GM19395 (cell line): ENCODE data around the gene NUF2.
A peak's percentile ranks its signal among the peaks of the same experiment; 100 is the strongest.
"Not testable (repeated sequence)": the region's sequence is repeated elsewhere in the genome, so short reads cannot be mapped to it uniquely, and the experiment has no call there.

ENCODE experiments used
- ATAC-seq: cut with Tn5 transposase; IDR thresholded peaks from one replicate; pipeline ENCODE4 v1.9.1; 2021; ENCODE audit warnings: mild to moderate bottlenecking, moderate library complexity; ENCODE audit not compliant: unreplicated experiment

Gene NUF2

DNA sequence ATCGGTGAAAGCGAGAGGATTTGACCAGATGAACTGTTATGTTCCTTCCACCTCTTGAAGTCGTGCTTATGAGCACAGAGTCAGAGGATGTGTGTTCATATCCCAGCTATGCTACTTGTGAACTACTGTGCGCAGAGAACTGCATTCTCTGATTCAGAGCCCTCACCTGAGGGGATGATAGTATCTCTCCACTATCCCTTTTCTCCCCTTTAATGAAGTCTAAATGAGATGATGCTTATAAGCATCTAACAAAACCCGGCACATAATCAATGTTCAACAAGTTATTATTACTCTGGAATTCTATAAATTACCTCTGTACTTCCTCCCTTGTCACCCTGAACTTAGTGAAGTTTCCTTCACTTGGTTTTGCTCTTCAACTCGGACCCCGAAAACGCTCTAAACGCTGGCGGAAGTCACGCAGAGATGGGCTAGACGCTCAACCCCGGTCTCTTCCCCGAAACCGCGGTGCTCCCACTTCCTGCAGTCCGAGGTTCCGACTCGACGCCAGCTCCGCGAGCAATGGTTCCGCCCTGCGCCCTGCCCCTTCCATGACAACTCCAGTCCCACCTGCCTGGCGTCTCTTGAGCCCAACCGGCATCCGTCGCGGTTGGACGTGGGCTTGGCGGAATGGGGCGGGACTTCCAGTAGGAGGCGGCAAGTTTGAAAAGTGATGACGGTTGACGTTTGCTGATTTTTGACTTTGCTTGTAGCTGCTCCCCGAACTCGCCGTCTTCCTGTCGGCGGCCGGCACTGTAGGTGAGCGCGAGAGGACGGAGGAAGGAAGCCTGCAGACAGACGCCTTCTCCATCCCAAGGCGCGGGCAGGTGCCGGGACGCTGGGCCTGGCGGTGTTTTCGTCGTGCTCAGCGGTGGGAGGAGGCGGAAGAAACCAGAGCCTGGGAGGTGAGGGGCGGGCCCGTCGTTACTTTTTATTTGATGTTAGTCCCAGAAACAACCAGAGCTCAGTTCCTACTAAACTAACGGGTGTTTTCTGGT, at the start of gene NUF2:
Gene NUF2, plus strand, starts transcription at position 644 of the 995 bp plus-strand sequence. CDS start 4,098 bp downstream, outside the sequence.
- peak; percentile 94 for ATAC-seq

DNA sequence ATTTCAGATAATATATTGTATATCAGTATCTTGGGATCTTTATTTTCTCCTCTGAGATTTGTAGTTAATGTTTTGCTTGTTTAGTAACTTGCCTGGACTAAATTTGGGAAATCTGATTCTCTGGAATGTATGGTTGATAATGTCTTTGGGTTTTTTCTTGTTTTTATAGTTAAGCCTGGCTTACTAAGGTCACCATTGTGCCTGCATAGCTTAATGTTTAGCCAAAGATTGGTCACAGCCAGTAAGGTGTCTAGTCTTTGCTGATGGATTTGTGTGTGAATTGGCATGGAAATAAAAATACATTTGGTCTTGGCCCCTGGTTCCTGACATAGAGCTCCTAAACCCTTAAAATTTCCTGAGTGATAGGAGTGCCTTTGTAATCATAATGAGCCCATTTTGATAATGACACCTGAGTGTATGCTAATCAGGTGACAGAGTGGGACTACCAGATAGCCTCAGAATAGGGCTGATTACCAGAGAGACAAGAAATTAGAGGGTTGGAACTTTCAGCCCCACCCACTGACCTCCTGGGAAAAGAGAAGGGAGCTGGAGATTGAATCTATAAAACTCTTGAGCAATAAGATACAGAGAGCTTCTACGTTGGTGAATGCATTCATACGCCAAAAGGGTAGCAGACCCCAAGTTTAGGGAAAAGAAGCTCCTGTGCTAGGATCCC, 47.9 kb upstream of the NUF2 start:
- no peak for ATAC-seq

DNA sequence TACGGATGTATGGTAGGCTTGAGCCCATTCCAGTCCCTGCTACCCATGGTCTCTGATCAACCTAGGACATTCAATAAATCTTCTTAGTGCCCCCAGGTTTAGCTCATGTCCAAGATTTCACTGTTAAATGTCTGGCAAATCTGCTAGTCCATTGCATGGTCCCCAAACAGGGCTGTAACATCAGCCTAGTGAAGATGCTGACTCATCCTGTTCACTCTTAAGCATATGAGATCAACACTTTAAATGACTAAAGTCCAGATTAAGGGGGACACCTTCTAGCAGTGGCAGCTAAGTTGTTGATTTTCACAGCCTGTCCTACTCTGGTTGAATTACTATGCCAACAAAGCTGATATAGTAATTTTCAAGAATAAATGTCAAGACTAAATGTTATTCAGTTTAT, 46.5 kb upstream of the NUF2 start:
- no peak for ATAC-seq

DNA sequence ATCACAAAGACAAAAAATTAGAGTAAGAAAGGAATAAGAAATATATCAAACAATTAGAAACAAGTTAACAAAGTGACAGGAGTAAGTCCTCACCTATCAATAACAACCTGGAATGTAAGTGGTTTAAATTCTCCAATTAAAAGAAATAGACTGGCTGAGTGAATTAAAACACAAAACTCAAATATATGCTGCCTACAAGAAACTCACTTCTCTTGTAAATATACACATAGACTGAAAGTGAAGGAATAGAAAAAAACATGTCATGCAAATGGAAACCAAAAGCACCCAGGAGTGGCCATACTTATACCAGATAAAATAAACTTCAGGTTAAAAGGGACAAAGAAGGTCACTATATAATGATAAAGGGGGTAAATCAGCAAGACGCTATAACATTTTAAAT, 43.2 kb upstream of the NUF2 start:
- no peak for ATAC-seq

DNA sequence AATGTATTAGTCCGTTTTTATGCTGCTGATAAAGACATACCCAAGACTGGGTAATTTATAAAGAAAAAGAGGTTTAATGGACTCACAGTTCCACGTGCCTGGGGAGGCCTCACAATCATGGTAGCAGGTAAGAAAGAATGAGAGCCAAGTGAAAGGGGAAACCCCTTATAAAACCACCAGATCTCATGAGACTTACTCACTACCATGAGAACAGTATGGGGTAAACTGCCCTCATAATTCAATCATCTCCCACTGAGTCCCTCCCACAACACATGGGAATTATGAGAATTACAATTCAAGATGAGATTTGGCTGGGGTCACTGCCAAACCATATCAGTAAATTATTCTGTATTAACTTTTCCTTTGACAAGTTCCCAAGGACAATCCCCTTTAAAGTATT, 36.9 kb upstream of the NUF2 start:
- ATAC-seq, result not testable (repeated sequence)

DNA sequence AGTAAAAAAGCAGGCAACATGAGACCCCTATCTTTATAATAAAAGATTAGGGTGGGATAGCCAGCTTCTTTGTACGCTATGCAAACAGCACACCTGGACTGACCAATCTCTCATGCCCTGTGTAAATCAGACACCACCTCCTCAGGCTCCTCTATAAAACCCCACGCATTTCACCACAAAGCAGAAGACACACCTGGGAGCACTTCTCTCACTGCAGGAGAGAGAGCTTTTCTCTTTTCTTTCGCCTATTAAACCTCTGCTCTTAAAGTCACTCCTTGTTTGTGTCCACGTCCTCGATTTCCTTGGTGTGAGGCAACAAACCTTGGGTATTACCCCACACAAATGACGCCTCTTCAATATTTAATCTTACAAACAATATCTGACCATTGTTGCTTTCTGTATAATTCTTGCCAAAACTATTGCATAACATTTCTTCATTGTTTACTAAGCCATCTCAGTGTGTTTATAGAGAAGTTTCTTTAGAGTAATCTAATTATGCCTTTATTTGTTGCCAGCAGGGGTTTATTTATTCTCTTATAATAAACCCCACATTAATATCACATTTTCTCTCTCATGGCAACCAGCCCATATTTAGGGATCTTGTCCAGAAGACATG, 31.6 kb upstream of the NUF2 start:
- ATAC-seq, result no peak

DNA sequence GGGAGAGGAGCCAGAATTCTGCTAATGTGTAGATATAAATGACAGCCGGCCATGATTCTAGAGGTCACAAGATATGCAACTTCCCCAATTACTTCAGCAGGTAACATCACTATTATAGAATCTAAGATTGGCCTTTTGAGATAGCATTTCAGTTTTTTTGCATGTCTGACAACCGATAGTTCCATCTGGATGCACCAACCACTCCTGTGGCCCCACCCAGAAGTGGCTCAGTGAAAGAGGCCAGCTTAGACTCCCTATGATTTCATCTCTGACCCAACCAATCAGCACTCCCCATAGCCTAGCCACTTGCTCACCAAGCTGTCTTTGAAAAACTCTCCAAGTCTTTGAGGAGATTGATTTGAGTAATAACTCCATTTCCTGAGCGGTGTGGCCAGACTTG, 30.3 kb upstream of the NUF2 start:
- no peak for ATAC-seq

DNA sequence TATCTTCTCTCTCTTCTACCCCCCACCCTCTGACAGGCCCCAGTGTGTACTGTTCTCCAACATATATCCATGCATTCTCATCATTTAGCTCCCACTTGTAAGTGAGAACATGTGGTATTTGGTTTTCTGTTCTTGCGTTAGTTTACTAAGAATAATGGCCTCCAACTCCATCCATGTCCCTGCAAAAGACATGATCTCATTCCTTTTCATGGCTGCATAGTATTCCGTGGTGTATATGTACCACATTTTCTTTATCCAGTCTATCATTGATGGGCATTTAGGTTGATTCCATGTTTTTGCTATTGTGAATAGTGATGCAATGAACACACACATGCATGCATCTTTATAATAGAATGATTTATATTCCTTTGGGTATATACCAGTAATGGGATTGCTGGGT, 29.6 kb upstream of the NUF2 start:
- ATAC-seq, result not testable (repeated sequence)

DNA sequence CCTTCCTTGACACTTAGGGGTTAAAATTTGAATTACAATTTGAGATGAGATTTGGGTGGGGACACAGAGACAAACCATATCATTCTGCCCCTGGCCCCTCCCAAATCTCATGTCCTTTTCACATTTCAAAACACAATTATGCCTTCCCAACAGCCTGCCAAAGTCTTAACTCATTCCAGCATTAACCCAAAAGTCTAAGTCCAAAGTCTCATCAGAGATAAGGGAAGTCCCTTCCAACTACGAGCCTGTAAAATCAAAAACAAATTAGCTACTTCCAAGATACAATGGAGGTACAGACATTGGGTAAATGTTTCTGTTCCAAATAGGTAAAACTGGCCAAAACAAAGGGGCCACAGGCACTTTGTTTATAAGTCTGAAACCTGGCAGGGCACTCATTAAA, 28.3 kb upstream of the NUF2 start:
- not testable (repeated sequence) for ATAC-seq

DNA sequence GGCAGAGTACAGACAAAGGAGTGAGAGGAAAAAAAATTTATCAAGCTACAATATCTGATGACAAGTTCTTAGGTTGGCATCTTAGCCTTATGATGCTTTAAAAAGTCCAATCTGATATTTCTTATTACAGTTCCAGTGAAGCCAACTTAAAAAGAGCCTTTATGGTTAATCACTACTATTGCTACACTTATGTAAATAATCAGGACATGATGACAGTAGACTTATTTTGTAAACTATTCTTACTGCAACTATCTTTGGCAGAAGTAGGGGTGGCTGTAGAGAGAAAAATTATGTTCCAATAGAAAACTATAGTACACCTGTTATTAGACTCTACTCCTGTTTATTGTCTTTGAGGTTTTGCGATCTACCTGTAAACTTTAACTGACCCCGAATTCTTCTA, 25.8 kb upstream of the NUF2 start:
- no peak for ATAC-seq

DNA sequence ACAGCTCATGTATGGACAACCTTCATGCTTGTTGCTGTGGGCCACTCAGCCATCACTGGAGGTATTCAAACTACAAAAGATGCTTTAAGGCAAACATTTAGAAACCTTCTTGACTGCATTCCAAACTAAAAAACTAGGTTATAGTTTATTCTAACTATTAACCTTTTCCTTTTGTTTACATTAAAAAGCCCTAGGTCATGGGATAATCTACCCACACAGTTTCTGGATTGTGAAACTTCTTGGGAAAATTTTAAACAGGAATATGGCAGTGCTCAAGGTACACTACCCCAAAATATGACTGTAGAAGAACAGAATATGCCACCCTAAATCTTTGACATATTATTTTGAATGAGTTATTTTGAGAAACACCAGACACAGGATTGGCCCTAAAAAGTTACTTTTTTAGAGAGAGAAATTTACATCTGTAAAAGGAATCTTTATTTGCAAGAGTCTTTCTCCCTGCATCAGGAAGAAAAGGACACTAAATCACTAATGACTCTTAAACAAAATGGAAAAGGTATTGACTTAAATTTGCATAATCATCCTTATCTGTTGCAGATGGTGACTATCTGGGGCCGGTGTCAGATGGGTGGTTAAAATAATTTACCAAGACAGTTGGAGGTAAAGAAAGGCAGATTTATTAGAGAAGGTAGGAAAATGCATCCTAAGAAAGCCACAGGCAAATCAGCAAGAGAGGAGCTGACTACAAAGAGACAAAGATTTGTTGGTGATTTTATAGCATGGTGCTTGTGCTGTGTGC, 25.1 kb upstream of the NUF2 start:
- no peak for ATAC-seq

DNA sequence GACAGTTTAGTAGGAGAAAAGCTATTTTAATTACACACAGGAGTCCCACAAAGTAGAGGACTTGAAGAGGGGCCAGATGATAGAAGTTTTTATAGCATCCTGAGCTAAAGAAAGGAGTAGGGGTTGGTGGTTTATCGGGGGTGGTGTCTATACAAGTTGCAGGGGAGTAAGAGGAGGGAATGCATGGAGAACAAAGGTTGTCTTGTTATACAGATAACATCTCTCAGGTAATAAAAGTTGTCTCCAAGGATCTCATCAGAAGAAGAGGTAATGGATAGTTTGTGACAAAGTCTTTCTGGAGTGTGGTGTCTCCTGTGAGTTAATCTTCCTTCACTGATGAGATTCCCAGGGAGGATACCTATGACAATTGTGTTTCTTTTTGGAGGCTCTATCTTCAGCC, 23.4 kb upstream of the NUF2 start:
- no peak for ATAC-seq

DNA sequence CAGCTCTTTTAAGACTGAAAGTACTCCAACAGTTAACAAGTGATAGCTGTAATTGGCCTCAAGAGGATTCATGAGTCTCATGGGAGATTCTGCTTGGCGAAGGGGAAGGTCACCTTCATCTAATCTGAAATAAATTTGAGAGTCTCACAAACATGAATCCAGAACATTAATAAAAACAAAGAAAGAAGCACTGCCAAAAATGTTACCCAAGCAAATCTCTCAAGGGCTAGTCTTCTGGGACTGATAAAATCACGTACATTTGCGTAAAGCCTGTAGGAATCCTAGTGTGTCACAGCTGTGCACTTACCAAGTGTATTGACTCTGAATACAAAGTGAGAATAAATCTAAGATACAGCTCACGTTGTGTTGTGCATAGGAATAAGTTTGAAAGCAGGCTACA, 21.2 kb upstream of the NUF2 start:
- no peak for ATAC-seq

DNA sequence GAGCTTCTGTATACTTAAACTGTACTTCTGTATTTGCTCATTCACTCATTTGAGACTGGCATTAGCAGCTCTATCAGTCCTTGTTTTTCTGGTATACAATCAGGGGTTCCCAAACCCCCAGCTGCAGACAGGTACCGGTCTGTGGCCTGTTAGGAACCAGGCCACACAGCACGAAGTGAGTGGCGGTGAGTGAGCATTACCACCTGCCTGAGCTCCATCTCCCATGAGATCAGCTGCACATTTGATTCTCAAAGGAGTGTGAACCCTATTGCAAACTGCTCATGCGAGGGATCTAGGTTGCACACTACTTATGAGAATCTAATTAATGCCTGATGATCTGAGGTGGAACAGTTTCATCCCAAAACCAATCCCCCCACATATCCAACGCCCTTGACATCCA, 18.2 kb upstream of the NUF2 start:
- no peak for ATAC-seq

DNA sequence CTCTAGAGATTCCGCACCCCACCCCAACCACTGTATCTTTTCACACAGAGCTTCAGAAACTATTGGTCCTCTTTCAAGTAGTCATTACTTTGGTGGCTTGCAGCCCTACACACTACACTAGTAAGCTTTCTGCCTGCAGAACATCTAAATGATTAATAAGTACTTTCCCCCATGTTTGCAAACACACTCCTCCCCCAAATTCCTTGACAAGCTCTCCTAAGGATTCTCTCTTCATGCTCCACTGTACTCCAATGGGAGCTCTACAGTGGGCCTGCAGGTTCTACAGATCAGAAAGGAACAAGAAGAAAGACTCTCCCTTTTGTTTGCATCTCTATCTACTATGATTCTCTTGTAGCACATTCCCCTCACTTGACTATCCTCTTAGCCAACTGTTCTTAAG, 16.3 kb upstream of the NUF2 start:
- no peak for ATAC-seq

DNA sequence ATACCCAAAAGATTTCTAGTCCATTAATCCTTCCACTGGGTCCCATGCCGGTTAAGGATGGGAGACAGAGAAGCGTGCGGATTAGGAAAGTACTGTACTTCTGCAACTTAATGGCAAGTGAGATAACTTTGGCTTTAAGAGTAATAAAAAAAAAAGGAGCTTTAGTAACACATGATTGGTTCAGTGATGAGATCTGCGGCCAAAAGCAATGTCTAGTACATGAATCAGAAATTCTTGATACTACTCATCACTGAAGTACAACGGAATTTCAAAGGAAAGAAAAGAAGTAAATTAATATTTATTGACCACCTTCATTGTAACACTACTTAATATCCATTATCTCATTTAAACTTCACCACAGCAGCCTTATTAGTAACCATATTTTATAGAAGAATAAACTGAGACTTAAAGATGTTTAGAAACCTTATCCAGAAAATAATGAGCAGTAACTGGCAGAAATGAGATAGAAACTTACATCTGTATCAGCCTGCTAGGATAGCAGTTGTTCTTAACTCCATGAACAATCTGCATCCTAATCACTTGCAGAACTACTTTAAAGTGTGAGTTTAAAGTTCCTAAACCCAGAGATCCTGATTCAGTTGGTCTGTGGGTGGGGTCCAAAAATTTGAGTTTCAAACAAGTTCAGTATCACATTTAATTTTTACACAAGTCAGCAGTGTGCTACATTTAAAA, 14.1 kb upstream of the NUF2 start:
- ATAC-seq, result no peak

DNA sequence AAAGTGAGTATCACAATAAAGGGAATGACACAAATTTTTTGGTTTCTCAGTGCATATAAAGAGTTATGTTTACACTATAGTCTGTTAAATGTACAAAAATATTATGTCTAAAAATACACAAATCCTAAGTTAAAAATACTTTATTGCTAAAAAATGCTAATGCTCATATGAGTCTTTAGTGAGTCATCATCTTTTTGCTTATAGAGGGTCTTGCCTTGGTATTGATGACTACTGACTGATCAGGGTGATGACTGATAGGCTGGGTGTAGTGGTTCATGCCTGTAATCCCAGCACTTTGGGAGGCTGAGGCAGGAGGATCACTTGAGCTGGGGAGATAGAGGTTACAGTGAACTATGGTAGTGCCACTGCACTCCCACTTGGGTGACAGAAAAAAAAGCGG, 12.9 kb upstream of the NUF2 start:
- ATAC-seq, result no peak

DNA sequence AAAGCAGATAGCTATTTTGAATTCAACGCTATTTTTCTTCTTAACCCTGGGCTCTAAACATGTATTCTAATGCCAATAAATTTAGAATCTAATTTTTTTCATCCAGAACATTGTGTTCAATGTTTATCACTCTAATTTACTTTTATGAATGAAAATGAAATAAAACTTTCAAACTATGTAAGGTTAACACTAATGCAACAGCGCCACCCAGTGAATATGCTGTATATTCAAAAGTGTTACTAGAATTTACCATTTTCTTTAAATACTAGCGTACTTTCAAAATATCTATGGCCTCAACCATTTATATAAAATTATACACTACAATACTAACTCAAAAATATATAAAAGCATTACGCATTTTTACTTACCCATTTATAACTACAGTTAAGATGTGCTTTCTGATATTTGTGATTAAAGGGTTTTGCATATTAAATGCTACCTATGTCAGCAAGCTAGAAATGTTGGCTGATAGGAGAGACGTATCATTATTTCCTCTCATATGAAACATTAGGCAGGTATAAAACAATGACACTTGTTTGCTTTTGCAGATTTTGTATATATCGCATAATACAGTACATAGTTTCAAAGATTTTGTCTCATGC, 5.9 kb upstream of the NUF2 start:
- ATAC-seq, result peak; percentile 67

DNA sequence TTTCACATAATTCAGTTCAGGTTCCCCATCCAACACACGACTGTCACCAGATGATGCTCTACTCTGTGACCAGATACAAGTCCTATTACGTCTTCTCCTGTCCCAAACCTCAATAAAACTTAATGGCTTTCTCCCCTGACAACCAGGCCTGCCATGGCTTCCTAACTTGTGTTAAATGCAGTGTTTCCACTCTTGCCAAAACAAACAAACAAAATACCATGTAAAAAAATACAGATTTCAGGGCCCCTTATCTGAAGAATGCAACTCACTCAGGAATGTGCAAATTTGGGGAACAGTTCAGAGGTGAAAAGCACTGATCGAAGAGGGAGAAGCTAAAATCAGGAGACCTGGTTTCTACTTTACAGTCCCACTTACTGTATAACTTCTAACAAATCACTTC, 863 bp upstream of the NUF2 start:
- ATAC-seq, result no peak

DNA sequence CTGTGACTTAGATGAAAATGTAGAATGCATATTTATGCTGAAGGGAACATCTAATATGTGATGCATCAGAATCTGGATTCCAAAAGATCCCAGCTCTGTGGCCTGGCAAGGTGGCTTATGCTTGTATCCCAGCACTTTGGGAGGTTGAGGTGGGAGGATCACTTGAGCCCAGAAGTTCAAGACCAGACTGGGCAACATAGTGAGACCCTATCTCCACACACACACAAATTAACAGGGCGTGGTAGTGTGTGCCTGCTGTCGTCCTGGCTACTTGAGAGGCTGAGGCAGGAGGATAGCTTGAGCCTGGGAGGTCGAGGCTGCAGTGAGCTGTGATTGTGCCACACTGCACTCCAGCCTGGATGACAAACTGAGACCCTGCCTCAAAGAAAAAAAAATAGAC, 1.6 kb downstream of the NUF2 start:
- not testable (repeated sequence) for ATAC-seq
